SK-N-SH treated with all-trans-retinoic acid at 6 μM for 48 hours (cell line): ENCODE results near the gene ADPRHL1.

Source experiments
- ATAC-seq: fragments of 200-7000 bp; cut with Tn5 transposase; 3 replicates; pipeline ENCODE4 v1.9.1; 2020; ENCODE audit warnings: mild to moderate bottlenecking, moderate library complexity
- ARNTL ChIP-seq: fragments of 450-650 bp; formaldehyde crosslinking; IDR thresholded peaks from 2 replicates; pipeline ENCODE4 v1.5.0; 2020; ENCODE audit warnings: low read depth, mild to moderate bottlenecking, moderate library complexity, borderline replicate concordance
- BACH2 ChIP-seq: fragments of 250-450 bp; sonication (Bioruptor Pico); IDR thresholded peaks from 2 replicates; pipeline ENCODE4 v1.9.0; 2021; ENCODE audit warnings: mild to moderate bottlenecking, borderline replicate concordance
- CSDC2 ChIP-seq: fragments of 250-450 bp; sonication (Bioruptor Pico); IDR thresholded peaks from 2 replicates; pipeline ENCODE4 v1.5.0; 2020; ENCODE audit warnings: mild to moderate bottlenecking, moderate library complexity
- GLIS3 ChIP-seq: fragments of 250-450 bp; sonication (Bioruptor Pico); IDR thresholded peaks from 2 replicates; pipeline ENCODE4 v1.5.0; 2020; ENCODE audit warnings: mild to moderate bottlenecking, moderate library complexity
- ISL1 ChIP-seq: fragments of 250-450 bp; sonication (Bioruptor Pico); IDR thresholded peaks from 2 replicates; pipeline ENCODE4 v2.1.2; 2022; ENCODE audit warnings: mild to moderate bottlenecking, moderate library complexity
- OSR1 ChIP-seq: fragments of 250-450 bp; sonication (Bioruptor Pico); IDR thresholded peaks from 2 replicates; pipeline ENCODE4 v1.8.0; 2022; ENCODE audit warnings: moderate library complexity, mild to moderate bottlenecking, inconsistent platforms
- PPARA ChIP-seq: fragments of 250-450 bp; sonication (Bioruptor Pico); IDR thresholded peaks from 2 replicates; pipeline ENCODE4 v1.5.0; 2020; ENCODE audit warnings: mild to moderate bottlenecking, borderline replicate concordance
- RARB ChIP-seq: fragments of 250-450 bp; sonication (Bioruptor Pico); IDR thresholded peaks from 2 replicates; pipeline ENCODE4 v1.8.0; 2021; ENCODE audit warnings: mild to moderate bottlenecking, moderate library complexity
- SNAI2 ChIP-seq: fragments of 250-450 bp; sonication (Bioruptor Pico); IDR thresholded peaks from 2 replicates; pipeline ENCODE4 v1.5.0; 2020; ENCODE audit warnings: mild to moderate bottlenecking, moderate library complexity
- TCF4 ChIP-seq: fragments of 250-450 bp; sonication (Bioruptor Pico); IDR thresholded peaks from 2 replicates; pipeline ENCODE4 v1.8.0; 2021; ENCODE audit warnings: mild to moderate bottlenecking, moderate library complexity, borderline replicate concordance
- TOX ChIP-seq: fragments of 250-450 bp; sonication (Bioruptor Pico); IDR thresholded peaks from 2 replicates; pipeline ENCODE4 v1.8.0; 2021; ENCODE audit warnings: mild to moderate bottlenecking, moderate library complexity, borderline replicate concordance
- ZFP3 ChIP-seq: fragments of 250-450 bp; sonication (Bioruptor Pico); IDR thresholded peaks from 2 replicates; pipeline ENCODE4 v1.5.0; 2020; ENCODE audit warnings: mild to moderate bottlenecking, moderate library complexity
- ZFP30 ChIP-seq: fragments of 450-650 bp; formaldehyde crosslinking; IDR thresholded peaks from 2 replicates; pipeline ENCODE4 v1.5.0; 2022; ENCODE audit warnings: mild to moderate bottlenecking, moderate library complexity
- ZNF565 ChIP-seq: fragments of 450-650 bp; formaldehyde crosslinking; conservative IDR thresholded peaks from 2 replicates; pipeline ENCODE4 v1.5.0; 2020; ENCODE audit warnings: low read depth, mild to moderate bottlenecking, moderate library complexity
- ZNF70 ChIP-seq: fragments of 450-650 bp; formaldehyde crosslinking; IDR thresholded peaks from 2 replicates; pipeline ENCODE4 v1.5.0; 2020; ENCODE audit warnings: mild to moderate bottlenecking, moderate library complexity
- ZNF8 ChIP-seq: fragments of 450-650 bp; formaldehyde crosslinking; IDR thresholded peaks from 2 replicates; pipeline ENCODE4 v1.5.0; 2020; ENCODE audit warnings: mild to moderate bottlenecking, moderate library complexity
- TF ChIP-seq, protein P1 (sequence below): fragments of 250-450 bp; sonication (Bioruptor Pico); IDR thresholded peaks from 2 replicates; pipeline ENCODE4 v1.5.1; 2021; ENCODE audit warnings: mild to moderate bottlenecking, moderate library complexity
- TF ChIP-seq, protein P2 (sequence below): fragments of 250-450 bp; sonication (Bioruptor Pico); IDR thresholded peaks from 2 replicates; pipeline ENCODE4 v1.5.1; 2020; ENCODE audit warnings: low read depth, mild to moderate bottlenecking, moderate library complexity
- TF ChIP-seq, protein P3 (sequence below): fragments of 250-450 bp; sonication (Bioruptor Pico); IDR thresholded peaks from 2 replicates; pipeline ENCODE4 v1.5.0; 2020; ENCODE audit warnings: mild to moderate bottlenecking, moderate library complexity

ADPRHL1 gene

DNA sequence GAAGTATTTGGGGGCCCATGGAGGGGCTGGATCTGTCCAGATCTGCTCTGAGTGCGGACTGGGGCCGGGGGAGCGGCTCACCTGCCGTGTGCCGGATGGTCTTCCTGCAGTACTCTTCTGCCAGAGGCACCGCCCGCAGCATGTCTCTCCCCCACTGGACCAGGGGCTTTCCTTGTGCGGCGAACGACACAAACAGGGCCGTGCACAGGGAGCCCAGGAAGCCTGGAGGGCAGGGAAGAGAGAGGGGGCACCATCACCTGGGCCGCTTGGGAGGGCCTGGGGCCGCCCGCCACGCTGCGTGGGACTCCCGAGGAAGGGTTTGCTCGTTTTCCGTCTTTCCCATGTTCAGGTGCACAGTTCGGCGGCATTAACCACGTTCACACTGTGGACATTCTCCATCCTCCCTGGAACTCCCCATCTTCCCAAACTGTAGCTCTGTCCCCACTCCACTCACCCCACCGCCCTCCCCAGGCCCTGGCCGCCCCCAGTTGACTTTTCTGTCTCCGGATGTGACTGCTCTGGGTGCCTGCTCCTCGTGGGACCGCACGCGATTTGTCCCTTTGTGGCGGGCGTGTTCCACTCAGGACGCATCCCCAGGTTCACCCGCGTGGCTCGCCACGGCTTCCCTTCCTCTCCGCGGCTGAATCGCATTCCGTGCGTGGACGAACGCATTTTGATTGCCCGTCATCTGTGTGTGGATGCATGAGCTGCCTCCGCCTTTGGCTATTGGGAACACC, 24.2 kb downstream of the ADPRHL1 start:
- TF ChIP-seq ARNTL (CRISPR knock-in tag), result no peak
- TF ChIP-seq, protein P1, sequence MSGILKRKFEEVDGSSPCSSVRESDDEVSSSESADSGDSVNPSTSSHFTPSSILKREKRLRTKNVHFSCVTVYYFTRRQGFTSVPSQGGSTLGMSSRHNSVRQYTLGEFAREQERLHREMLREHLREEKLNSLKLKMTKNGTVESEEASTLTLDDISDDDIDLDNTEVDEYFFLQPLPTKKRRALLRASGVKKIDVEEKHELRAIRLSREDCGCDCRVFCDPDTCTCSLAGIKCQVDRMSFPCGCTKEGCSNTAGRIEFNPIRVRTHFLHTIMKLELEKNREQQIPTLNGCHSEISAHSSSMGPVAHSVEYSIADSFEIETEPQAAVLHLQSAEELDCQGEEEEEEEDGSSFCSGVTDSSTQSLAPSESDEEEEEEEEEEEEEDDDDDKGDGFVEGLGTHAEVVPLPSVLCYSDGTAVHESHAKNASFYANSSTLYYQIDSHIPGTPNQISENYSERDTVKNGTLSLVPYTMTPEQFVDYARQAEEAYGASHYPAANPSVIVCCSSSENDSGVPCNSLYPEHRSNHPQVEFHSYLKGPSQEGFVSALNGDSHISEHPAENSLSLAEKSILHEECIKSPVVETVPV (CRISPR knock-in tag), result no peak
- no peak for TF ChIP-seq RARB (CRISPR knock-in tag)
- no peak for TF ChIP-seq ZFP30 (CRISPR knock-in tag)
- no peak for TF ChIP-seq TOX (CRISPR knock-in tag)
- TF ChIP-seq ZNF8 (CRISPR knock-in tag), result no peak
- TF ChIP-seq, protein P2, sequence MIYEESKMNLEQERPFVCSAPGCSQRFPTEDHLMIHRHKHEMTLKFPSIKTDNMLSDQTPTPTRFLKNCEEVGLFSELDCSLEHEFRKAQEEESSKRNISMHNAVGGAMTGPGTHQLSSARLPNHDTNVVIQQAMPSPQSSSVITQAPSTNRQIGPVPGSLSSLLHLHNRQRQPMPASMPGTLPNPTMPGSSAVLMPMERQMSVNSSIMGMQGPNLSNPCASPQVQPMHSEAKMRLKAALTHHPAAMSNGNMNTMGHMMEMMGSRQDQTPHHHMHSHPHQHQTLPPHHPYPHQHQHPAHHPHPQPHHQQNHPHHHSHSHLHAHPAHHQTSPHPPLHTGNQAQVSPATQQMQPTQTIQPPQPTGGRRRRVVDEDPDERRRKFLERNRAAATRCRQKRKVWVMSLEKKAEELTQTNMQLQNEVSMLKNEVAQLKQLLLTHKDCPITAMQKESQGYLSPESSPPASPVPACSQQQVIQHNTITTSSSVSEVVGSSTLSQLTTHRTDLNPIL (CRISPR knock-in tag), result no peak
- no peak for TF ChIP-seq BACH2 (CRISPR knock-in tag)
- no peak for TF ChIP-seq PPARA (CRISPR knock-in tag)
- no peak for TF ChIP-seq GLIS3 (CRISPR knock-in tag)
- no peak for TF ChIP-seq ISL1 (CRISPR knock-in tag)
- TF ChIP-seq ZNF70, result no peak
- no peak for TF ChIP-seq OSR1 (CRISPR knock-in tag)
- TF ChIP-seq, all 23 proteins: peak for 0
- no peak for ATAC-seq

DNA sequence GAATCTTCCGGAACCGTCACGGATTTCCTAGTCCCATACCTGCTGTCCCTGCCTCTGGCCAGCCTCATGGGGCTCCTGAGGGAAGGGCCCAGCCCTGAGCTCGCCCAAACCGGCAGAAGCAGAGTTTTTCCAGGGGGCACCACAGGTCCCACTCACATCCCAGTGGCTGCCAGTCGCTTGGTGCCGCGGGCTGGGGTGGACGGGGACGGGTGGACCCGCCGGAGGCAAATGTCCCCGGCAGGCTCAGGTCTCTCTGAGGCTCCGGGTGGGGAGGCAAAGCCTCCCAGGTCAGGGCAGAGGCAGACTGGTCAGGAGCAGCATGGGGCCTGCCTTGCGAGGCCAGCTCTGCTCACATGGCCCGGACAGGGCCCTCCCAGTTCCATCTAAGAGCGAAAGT, 24.8 kb downstream of the ADPRHL1 start:
- TF ChIP-seq ZNF70 (no peak), BACH2 (CRISPR knock-in tag) (no peak), TOX (CRISPR knock-in tag) (no peak), SNAI2 (CRISPR knock-in tag) (no peak), ZFP30 (CRISPR knock-in tag) (no peak), PPARA (CRISPR knock-in tag) (no peak), ZFP3 (no peak), ZNF565 (no peak), CSDC2 (CRISPR knock-in tag) (no peak)
- TF ChIP-seq, protein P2 (CRISPR knock-in tag), result no peak
- TF ChIP-seq, protein P3, sequence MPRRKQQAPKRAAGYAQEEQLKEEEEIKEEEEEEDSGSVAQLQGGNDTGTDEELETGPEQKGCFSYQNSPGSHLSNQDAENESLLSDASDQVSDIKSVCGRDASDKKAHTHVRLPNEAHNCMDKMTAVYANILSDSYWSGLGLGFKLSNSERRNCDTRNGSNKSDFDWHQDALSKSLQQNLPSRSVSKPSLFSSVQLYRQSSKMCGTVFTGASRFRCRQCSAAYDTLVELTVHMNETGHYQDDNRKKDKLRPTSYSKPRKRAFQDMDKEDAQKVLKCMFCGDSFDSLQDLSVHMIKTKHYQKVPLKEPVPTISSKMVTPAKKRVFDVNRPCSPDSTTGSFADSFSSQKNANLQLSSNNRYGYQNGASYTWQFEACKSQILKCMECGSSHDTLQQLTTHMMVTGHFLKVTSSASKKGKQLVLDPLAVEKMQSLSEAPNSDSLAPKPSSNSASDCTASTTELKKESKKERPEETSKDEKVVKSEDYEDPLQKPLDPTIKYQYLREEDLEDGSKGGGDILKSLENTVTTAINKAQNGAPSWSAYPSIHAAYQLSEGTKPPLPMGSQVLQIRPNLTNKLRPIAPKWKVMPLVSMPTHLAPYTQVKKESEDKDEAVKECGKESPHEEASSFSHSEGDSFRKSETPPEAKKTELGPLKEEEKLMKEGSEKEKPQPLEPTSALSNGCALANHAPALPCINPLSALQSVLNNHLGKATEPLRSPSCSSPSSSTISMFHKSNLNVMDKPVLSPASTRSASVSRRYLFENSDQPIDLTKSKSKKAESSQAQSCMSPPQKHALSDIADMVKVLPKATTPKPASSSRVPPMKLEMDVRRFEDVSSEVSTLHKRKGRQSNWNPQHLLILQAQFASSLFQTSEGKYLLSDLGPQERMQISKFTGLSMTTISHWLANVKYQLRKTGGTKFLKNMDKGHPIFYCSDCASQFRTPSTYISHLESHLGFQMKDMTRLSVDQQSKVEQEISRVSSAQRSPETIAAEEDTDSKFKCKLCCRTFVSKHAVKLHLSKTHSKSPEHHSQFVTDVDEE, result no peak
- TF ChIP-seq, protein P1 (CRISPR knock-in tag), result no peak
- ATAC-seq, result no peak

DNA sequence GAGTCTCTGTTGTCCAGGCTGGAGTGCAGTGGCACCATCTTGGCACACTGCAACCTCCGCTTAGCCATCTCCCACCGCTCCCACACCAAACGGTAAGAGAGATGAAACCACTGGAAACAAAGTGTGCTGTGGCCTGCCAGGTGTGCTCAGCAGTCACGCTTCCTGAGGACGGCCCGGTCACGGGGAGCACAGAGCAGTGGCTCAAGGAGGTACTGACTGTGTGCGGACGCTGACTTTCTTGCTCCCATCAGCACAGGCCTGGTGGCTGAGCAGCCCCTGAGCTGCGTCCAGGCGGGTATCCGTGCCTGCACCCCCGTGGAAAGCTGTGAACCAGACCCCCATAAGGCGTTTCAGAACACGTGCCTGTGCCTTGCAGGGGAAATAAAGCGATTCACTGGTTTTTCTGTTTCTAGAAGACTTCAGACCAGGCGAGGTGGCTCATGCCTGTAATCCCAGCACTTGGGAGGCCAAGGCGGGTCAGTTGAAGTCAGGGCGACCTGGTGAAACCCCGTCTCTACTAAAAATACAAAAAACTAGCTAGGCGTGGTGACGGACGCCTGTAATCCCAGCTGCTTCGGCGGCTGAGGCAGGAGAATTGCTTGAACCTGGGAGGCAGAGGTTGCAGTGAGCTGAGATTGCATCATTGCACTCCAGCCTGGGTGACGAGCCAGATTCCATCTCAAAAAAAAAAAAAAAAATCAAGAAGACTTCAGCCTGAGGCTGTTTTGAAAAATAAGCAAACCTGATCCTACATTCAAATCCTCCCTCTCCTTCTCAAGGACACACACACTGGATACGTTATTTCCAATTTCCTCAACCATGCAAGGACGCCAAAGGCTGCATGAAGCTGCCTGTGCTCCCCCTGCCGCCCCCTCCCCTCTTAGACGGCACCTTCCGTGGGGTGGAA, 25.5 kb downstream of the ADPRHL1 start:
- ATAC-seq, result no peak
- TF ChIP-seq TCF4 (CRISPR knock-in tag) (no peak), ISL1 (CRISPR knock-in tag) (no peak)
